DND-41 (cell line): ENCODE measurements around the gene ACTN1.

Experiments used
- CTCF ChIP-seq: IDR thresholded peaks from 2 replicates; pipeline ENCODE4 v1.5.1; 2012; ENCODE audit warnings: borderline replicate concordance, low read length, moderate library complexity, mild to moderate bottlenecking; ENCODE audit not compliant: poor library complexity, severe bottlenecking; ENCODE audit errors: extremely low read depth
- EZH2 ChIP-seq: IDR thresholded peaks from 3 replicates; pipeline ENCODE4 v1.6.1; 2012; ENCODE audit warnings: borderline replicate concordance, low read depth, mild to moderate bottlenecking, moderate library complexity, low read length, inconsistent platforms; ENCODE audit not compliant: severe bottlenecking

DNA sequence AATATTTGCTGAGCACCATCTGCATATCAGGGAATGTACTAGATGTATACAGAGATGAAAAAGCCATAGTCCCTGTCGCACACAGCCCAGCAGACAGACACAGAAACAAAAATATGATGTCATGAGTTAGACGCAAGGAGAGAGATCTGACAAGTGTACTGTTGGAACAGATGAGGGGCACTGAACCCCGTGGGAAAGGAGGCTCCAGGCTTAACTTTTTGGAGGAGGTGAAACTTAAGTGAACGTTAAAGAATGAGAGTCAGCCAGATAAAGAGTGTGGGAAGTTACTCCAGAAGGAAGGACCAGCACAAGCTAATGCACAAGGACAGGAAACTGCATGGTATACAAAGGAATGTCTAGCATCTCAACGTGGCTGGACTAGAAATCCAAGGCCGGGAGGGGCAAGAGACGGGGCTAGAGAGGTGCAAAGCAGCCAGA lies 2.5 kb upstream of the ACTN1 start:
- no peak for TF ChIP-seq CTCF
- TF ChIP-seq EZH2, result no peak
